GM19099 (cell line): ENCODE results near the gene OR52E1.

Experiments used
- POLR2A ChIP-seq: IDR thresholded peaks from 3 replicates; pipeline ENCODE4 v1.6.1; 2011; ENCODE audit warnings: low read depth; ENCODE audit not compliant: insufficient read length; ENCODE audit errors: extremely low read depth

OR52E1 gene

GRCh38 chr11:5096011-5096410, 26.6 kb downstream of the OR52E1 start:
- no peak for TF ChIP-seq POLR2A

GRCh38 chr11:5102246-5102645, 32.9 kb downstream of the OR52E1 start:
- no peak for TF ChIP-seq POLR2A

- no peak for TF ChIP-seq POLR2A
Observed at GRCh38 chr11:5103066-5103465, 33.7 kb downstream of the OR52E1 start.

GRCh38 chr11:5107285-5107684, 37.9 kb downstream of the OR52E1 start:
- TF ChIP-seq POLR2A: no peak

- TF ChIP-seq POLR2A: no peak
Observed at GRCh38 chr11:5115339-5115738, 46.0 kb downstream of the OR52E1 start.

GRCh38 chr11:5117588-5117987, 48.2 kb downstream of the OR52E1 start:
- no peak for TF ChIP-seq POLR2A

- TF ChIP-seq POLR2A: no peak
Observed at GRCh38 chr11:5118893-5119292, 49.5 kb downstream of the OR52E1 start.
